ENCODE data around the gene ARL5C.
A peak's percentile ranks its signal among the peaks of the same experiment; 100 is the strongest.

DNA sequence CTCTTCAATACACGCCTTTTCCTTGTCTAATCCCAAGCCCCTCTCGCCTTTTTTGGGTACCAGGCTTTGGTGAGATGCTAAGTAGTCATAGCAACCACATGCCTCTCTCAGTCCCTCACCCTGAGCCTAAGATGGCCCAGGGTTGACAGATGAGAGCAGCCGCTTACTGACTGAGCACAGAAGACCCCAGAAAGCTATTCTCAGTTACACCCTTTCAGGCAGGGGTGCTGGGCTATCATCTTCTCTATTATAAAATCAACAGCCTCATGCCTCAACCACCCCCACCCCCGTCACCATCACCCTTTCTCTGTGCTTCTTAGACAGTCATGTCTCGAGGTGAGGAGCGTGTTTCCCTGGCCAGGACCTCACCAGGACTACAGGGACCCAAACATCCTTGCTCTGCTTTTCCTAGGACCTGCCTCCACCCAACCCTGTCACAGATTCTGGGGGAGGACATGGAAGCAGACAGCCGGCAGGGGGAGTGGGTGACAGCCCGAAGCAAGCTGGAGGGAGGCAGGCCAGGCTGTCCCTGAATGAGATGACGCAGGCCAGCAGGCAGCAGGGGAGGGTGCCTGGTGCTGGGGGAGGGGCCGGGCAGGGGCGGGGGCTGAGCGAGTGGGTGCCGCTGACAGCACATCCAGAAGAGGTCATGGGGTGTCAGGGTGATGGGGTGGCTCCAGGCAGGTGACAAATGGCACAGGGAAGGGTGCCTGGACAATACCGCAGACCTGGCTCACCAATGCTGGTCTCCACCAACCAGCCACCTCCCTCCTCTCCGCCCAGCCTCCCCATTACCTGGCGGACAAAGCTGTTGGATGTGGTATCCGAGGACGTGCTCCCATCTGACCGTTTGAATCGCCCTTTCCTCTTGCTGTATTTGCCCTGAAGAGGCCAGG, 28.4 kb upstream of the ARL5C start:
- TF ChIP-seq, protein P1, sequence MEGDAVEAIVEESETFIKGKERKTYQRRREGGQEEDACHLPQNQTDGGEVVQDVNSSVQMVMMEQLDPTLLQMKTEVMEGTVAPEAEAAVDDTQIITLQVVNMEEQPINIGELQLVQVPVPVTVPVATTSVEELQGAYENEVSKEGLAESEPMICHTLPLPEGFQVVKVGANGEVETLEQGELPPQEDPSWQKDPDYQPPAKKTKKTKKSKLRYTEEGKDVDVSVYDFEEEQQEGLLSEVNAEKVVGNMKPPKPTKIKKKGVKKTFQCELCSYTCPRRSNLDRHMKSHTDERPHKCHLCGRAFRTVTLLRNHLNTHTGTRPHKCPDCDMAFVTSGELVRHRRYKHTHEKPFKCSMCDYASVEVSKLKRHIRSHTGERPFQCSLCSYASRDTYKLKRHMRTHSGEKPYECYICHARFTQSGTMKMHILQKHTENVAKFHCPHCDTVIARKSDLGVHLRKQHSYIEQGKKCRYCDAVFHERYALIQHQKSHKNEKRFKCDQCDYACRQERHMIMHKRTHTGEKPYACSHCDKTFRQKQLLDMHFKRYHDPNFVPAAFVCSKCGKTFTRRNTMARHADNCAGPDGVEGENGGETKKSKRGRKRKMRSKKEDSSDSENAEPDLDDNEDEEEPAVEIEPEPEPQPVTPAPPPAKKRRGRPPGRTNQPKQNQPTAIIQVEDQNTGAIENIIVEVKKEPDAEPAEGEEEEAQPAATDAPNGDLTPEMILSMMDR (IDR thresholded peaks at IDR 0.05), result peak in 3 of 4 experiments; percentile 22 to 30 (median 24)
- TF ChIP-seq POLR2A (IDR thresholded peaks at IDR 0.05), result no peak

All from uterus (tissue), 2 donors.